HG02763 (cell line): ENCODE results near the gene FBXW11.
"Not testable (repeated sequence)": the region's sequence is repeated elsewhere in the genome, so short reads cannot be mapped to it uniquely, and the experiment has no call there.

ENCODE experiments used
- ATAC-seq: cut with Tn5 transposase; IDR thresholded peaks from one replicate; pipeline ENCODE4 v1.9.1; 2021; ENCODE audit warnings: mild to moderate bottlenecking, moderate library complexity; ENCODE audit not compliant: unreplicated experiment

The FBXW11 gene

DNA sequence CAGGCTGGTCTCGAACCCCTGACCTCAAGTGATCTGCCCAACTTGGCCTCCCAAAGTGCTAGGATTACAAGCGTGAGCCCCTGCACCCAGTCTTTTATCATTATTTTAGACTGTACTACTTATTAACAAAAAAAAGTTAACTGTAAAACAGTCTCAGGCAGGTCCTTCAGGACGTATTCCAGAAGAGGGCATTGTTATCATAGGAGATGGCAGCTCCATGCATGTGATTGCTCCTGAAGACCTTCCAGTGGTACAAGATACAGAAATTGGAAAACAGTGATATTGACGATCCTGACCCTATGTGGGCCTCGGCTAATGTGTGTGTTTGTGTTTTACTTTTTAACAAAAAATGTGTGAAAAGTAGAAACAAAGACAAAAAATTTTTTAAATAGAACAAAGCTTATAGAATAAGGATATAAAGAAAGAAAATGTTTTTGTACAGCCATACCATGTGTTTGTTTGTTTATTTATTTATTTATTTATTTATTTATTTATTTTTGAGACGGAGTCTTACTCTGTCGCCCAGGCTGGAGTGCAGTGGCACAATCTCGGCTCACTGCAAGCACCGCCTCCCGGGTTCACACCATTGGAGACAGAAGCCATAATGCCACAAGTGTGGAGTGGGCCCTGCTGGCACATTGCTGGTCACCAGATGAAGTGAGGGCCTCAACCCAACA lies 13.8 kb upstream of the FBXW11 start:
- ATAC-seq: not testable (repeated sequence)

DNA sequence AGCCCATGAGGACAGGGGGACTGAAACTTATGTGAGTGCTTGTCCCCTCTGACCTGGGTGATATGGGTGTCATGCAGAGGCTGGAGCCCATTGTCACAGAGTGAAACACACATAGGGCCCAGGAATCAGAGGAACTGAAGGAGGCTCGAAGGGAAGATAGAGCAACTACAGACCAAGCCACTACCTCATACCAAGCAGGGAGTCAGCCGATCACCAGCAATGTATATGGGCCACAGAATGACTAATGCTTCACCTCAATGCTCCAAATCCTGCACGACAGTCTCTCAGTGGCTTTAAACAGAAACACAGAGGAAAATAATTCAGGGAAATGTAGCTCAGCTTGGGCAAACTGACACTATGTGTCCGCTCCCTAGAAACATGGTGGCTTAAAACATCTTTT lies 8.9 kb upstream of the FBXW11 start:
- no peak for ATAC-seq

DNA sequence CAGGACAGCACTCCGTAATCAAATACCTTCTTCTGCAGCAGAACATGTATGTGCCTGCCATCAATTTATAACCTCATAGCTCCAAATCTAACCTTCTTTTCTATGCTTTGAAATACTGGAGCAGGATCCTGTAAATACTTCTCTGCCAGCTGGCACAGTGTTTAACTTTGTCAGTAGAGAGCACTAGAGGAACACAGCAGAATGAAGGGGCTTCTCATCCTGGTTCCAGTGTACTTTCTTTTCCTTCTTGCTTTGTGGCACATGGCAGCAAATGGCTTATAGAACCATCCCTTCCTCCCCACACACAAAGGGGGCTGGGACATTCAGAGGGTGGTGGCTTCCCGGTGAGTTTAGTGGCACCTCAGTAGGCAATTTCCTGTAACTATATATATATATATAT lies 3.8 kb upstream of the FBXW11 start:
- no peak for ATAC-seq

DNA sequence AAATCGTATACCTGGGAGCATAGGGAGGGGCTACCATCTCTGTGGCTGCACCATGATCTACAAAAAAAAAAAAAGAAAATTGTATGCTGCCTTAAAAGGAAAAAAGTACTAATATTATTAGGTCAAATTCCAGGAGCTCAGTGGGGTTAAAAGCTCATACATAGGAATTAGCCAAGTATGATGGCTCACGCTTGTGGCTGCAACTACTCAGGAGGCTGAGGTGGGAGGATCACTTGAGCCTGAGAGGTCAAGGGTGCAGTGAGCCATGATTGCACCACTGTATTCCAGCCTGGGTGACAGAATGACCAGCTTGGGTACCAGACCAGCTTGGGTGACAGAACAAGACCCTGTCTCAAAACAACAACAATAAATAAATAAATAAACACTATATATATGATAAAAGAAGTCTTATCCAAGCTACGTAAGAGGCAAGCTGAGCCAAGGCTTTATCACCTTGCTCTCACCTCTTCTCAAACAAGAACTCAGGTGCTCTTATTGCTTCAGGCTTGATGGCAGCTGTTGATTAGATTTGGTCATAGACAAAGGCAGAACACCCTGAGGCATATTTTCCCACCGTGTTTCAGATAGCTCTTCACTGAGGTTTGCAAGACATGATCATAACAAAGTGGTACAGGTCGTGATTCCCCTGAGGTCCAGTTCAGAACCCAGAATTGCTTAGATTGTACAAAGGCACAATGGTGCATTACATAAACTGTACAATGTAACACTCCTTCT lies 3.3 kb upstream of the FBXW11 start:
- no peak for ATAC-seq

DNA sequence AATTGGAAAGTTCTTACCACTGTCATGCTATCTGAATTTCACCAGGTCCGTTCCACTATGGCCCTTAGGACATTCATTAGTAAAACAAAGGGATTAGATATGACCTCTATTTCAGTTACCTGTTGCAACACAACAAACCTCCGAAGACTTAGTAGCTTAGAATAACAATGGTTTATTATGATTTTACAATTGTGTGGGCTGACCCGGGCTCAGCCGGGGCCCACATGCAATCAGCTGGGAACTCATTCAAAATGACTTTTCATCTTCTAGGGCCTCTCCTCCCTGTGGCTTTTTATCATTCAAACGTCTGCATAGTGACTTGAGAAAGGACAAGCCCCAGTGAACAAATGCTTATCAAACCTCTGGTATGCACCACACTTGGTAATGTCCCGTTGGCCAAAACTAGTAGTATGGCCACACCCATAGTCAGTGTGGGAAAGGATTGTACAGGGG lies 2.3 kb upstream of the FBXW11 start:
- no peak for ATAC-seq

DNA sequence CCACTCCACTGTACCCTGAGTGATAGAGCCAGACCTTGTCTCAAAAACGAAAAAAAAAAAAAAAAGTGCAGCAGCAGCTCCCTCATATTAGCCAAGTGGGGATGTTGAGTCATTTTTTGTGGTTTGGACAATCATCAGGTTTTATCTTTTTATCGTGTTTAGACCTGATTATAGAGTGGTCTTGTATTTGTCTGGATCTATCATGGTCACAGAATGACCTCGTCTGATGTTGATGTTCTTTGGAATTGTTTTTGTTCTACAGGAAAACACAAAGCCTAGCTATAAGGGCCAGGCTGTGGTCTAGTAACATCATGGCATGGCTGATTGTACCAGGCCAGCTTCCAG lies 1.6 kb upstream of the FBXW11 start:
- no peak for ATAC-seq

DNA sequence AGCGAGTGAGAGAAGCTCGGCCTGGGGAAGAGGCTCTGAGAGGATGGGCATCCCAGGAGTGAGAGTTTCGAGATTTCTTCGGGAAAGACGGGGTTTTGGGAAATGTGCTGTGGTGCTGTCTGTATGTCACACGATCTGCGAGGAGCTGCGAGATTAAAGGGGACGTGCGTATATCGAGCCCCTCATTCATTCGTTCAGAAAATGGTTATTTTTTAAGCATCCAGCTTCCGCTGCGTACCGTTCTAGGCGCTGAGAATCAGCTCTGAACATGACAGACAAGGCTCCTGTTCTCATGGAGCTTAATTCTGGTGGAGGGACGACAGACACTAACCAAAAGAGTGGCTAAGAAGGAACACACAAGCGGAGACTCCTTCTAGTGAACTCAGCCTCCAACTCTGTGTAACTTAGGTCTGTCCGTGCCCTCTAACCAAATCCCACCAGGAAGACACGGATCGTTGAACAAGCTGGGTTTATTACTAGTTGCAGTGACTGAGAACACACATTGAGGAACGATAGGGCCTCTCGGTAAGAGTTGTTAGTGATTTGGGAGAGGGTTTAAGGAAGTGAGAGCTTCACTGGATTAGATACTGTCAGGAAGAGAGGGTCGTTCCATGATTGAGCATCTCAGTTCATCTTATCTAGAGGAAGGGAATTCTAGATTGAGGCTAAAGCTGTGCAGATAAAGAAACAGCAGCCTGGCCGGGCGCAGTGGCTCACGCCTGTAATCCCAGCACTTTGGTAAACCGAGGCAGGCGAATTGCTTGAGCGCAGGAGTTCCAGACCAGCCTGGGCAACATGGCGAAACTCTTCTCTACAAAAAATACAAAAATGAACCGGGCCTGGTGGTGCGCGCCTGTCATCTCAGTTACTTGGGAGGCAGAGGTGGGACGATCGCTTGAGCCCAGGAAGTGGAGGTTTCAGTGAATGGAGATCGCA lies 1.0 kb upstream of the FBXW11 start:
- no peak for ATAC-seq

DNA sequence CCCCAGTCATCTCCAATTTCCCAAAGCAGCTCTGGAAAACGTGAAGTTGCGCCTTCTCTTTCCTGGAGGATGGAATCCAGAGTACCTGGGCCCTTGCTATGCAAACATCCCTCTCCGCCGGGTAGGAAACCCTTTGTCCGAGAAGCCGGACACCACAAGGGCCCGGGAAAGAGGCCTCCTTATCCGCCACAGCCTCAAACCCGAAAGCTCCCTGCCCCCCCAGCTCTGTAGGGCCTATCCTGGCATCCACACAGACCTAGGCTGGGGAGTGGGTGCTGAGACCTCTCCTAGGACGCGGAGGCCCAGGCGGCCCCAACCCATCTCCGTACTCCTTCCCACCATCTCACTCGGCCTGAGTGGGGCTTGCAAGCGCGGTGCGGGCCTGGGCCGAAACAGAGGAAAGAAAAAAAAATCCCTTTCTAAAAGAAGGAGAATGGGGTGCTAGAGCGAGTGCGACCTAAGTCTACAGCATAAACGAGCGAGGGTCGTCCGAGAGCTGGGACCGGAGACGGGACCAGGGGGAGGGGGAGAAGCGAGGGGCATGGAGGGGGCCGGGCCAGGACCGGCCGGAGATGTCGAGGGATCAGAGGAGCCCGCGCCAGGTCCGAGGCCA lies 624 bp downstream of the FBXW11 start:
- no peak for ATAC-seq

DNA sequence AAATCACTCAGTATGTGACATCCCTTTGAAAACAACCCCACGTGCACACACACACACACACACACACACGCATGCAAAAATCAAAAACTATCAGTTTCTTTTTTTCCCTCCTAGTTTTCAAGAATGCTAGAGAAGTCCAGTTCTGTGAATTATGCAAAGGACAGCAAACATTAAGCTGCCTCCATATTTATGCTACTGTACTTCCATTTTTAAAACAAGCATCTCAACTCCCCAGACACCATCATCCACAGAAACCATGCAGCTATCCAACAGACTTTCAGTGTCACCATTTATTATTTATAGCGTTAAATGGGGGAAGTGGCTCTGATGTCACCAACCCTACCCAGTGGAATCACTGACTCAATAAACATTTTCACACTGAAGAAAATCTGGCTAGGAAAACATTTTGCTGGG lies 1.6 kb downstream of the FBXW11 start:
- ATAC-seq: no peak

DNA sequence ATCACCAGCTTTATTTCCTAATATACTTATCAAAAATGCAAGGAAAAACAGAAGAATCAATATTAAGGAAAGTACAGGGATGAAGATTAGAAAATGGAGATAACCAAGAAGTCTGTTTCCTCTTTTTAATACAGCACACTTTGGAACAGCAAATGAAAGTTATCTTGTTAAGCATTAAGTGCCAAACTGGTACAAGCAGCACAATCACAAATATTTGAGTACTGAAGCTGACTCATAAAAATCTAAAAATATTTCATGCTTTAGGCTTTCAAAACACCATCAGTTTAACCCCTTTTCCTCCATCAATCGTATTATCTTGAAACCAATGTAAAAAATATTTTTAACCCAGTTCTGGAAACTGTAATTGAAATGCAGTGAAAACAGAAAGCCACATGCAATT lies 2.7 kb downstream of the FBXW11 start:
- no peak for ATAC-seq

DNA sequence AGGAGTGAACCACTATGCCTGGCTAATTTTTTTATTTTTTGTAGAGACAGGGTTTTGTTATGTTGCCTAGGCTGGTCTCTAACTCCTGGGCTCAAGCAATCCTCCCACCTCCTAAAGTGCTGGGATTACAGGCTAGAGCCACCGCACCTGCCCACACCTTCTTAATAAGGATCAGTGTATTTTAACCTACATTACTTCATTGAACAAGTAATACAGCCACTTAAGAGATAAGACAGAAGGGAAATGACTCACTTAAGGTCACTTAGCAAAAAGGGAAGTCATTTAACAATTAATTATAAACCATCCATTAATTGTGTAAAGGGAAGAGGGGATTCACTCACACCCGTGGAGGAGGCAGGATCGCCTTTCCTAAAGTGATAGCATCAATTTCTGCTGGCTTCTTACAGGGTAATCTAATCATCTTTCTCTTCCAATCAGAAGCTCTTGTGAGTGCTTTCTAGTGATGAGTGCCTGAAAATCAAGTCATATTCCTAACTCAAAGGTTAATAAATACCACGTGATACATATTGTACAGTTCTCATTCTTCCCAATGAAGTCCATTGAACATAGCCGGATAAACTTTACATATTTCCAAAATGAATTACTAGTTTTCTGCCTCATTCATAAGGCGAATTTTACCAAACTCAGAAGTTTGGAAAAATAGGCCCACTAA lies 3.5 kb downstream of the FBXW11 start:
- no peak for ATAC-seq

DNA sequence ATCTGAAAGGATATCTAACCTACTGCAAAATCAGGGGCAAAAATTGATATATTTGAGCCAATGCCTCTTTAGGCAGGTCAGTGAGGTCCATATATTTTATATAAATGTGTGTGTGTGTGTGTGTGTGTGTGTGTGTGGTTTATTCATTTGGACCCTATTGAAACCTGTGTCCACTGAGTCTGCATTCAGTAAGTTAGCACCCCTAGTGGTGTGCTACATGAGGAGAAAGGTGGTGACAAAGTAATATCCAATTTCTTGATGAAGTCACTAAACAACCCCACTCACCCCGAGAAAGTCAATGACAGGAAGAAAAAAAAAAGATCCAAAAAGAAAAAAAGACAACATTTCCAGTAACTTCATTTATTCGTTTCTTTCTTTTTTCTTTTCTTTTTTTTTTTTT lies 4.1 kb downstream of the FBXW11 start:
- ATAC-seq: no peak

DNA sequence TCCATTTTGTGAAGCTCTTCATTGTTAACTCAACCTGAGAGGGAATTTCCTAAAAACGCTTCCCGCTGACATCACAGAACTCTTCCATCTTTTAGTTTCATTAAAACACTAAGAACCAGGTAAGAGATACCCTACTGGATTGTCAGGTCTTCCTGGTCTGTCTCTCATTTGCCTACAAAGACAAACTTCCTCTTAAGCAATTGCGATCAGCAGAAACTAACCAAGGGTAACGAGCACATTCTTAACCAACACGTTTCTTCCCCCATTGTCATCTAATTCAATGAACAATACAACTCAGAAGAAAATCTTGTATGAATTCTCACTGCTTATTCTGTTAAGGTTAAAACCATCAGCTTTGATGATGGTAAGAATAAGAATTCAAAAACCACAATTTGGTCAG lies 6.6 kb downstream of the FBXW11 start:
- ATAC-seq: peak; percentile 56

DNA sequence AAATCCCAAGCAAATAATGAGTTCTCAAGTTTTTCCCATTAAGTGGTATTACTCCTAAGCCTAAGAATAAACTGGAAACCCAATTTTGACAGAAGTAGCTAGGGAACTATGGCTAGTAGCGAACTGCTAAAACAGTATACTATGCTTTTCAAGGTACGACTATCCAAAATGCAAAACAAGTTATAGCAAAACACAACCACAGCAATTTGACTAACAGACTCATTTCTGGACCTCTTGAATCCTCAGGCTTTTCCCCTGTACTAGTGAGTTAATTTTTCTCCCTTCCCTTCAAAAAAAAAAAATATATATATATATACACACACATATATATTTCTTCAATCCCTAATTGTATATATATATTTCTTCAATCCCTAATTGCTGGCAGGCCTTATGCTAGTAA lies 7.3 kb downstream of the FBXW11 start:
- ATAC-seq: no peak

DNA sequence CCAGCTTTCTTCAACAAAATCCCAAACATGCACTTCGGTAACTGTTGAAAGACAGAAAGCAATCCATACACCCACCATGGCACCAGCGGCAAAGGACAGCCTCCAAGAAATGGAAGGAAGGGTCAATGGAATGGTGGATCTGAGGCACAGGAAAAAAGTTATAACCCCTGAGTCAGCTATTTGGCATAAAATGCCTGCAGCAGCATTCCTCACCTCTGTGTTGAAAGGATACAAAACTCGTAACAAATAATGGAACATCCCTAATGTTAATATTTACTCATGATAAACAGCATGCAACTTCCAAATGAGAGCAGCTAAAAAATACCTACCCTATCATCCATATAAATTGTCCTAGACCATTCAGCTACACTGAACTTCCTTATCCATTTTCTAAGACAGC lies 9.4 kb downstream of the FBXW11 start:
- no peak for ATAC-seq

DNA sequence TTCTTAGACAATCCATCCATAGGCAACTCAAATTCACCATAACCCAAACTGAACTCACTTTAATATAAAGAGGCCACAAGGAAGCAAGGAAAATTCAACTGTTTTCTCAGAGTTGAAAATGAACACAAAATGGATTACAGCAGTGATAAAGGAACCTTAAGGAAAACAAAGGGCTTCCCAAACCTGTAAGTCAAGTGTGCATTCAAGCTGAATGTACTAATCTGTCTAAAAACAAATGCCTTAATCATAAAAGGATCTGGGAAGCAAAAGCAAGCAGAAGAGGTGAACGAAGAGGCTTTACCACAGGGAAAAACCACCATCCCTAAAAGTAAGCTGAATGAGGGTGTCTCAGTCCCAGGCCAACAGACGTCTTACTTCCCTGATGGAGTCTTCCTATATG lies 13.6 kb downstream of the FBXW11 start:
- no peak for ATAC-seq

DNA sequence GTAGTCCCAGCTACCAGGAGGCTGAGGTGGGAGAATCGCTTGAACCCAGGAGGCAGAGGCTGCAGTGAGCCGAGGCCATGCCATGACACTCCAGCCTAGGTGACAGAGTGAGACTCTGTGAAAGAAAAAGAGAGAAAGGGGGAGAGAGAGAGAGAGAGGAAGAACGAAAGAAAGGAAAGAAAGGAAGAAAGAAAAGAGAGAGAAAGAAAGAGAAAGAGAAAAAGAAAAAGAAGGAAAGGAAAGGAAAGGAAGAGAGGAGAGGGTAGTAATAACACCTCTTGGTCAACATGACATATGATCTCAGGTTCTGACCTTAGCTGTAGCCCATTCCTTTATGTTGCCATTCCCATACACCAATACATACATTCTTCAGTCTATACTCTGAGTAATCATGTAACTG lies 14.1 kb downstream of the FBXW11 start:
- ATAC-seq: no peak

DNA sequence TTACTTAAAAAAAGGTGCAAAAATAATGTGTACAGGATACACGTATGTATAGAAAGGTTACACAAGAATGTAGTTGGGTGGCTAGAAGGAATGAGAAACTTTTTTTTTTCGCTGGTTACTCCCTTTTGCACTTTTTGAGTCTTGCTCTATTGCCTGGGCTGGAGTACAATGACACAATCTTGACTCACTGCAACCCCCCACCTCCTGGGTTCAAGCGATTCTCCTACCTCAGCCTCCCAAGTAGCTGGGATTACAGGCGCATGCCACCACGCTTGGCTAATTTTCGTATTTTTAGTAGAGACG lies 15.8 kb downstream of the FBXW11 start:
- no peak for ATAC-seq

DNA sequence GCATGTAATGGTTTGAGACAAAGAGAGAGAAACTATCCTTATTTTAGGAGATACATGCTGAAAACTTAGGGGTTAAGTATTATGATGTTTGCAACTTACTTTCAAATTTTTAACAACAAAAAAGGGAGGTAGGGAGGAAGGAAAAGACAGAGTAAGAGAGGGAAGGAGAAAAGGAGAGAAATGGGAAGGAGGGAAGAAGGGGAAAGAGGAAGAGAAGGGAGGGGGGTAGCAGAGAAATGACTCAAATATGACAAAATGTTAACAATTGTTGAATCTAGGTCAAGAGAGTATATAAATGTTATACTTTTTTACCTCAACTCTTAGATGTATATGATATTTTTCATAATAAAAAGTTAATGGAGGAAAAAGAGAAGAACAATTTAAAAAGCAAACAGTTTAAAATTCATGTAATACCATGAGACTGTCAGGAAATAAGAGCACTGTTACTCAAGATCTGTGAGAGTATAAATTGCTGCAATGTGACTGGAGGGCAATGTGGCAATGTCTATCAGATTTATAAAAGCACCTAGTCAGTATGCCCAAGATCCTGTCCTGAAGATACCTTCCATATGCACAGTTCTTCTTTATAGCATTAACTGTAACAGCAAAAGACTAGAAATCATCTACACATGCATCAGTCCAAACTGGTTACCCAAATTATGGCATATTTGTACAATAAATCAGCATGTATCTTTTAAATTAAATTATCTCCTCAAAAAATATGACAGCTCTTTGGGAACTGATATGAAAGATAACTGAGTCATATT lies 16.3 kb downstream of the FBXW11 start:
- ATAC-seq: no peak

DNA sequence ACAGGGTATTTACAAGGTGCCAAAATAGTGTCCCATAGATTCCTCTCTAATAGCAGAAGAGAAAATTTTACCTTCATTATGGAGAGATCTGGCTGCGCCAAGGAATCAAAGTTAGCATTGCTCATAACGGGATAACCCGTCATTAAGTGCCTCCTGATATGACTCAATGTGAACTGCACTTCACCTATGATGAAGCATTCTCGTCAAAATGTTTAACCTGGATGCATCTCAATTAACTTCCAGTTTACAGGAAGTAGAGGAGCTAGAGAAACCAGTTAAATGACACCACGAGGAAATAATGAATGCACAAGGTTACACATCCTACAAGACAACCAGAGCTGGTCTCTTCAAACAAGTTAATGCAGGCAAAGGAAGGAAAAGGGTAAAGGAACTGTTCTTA lies 17.2 kb downstream of the FBXW11 start:
- peak; percentile 63 for ATAC-seq
